ENCODE measurements around the gene RAB36. TPM values are rescaled to one million over a fixed set of nuclear protein-coding genes. Genes with fewer than 3 reads are reported as not detected.

Gene RAB36
- total and polyA plus RNA-seq, 9 of the 15 experiments (the other 6 are each of a cell fraction or from before 2014, with no cell fraction given) = 0.04 to 0.50 (median 0.08) TPM; not detected in 3

- TF ChIP-seq MYBL2 (IDR thresholded peaks at IDR 0.05; ENCODE audit: low read depth) = no peak
- no peak for TF ChIP-seq MYBL2 (CRISPR knock-in tag; IDR thresholded peaks at IDR 0.05; ENCODE audit: borderline replicate concordance)
- peak in 1 of 2 experiments; percentile 75; a peak in 1 of 4 replicates for TF ChIP-seq MCM7 (IDR thresholded peaks at IDR 0.05)
- no peak for TF ChIP-seq TAF15 (IDR thresholded peaks at IDR 0.05; ENCODE audit: low read depth, low read length)
Measured at GRCh38 chr22:23105304-23105703, 40.0 kb upstream of the RAB36 start (continued).

GRCh38 chr22:23105919-23106318 lies 39.4 kb upstream of the RAB36 start:
- POLR2A ChIA-PET = interaction anchor here (1.0 to 19.9 kb wide), 9 partner anchors 9 to 361 kb away, joined by 3 to 414 read pairs (median 16); partner anchors contain the start of gene GNAZ
- no peaks in the 10 kb centered on the region for H3K9me3 ChIP-seq (replicated peaks; ENCODE audit: control insufficient read depth, insufficient read depth, low read depth, low read length)
- in situ Hi-C loops (cut with MboI) (no loop called here), intact Hi-C loops (cut with micrococcal nuclease) (no loop called here)
- H3K9ac ChIP-seq (ENCODE audit: insufficient read depth in 1 of 2, low read depth in 2 of 2, low read length in 2 of 2) = peak overlapping the region in 1 of 2 experiments; percentile 33; a peak in 2 of 4 replicates
- 2% methylated on average over 5 of the region's 5 CpGs for whole genome bisulfite sequencing (ENCODE audit: insufficient coverage, low coverage, missing lambda C conversion rate)
- CTCF ChIA-PET (ENCODE audit: low intra/inter-chr PET ratio) = interaction anchor here (0.5 to 1.1 kb wide), 3 partner anchors 14 to 430 kb away, joined by 3 read pairs; no protein-coding TSS in a partner anchor
- DNase-seq (ENCODE audit: extremely low read depth in 1 of 4, low spot score in 3 of 4) = peak in 1 of 4 experiments; percentile 65
- no peak for FAIRE-seq
- H3K4me1 ChIP-seq (replicated peaks in 1 of 2; ENCODE audit: control insufficient read depth in 2 of 2, insufficient read depth in 2 of 2, low read length in 2 of 2) = peaks cover 0 to 33% of the 10 kb centered on the region in 2 experiments; a peak in 2 of 5 replicates
- peaks cover 99% of the 10 kb centered on the region for H4K20me1 ChIP-seq (replicated peaks; ENCODE audit: control insufficient read depth, insufficient read depth, low read length)
- no peaks in the 10 kb centered on the region for H3K36me3 ChIP-seq (ENCODE audit: control insufficient read depth, insufficient read depth, low read length)
- no peak overlapping the region for H3K4me2 ChIP-seq (ENCODE audit: insufficient read depth, low read length)
- no peak overlapping the region for H3K27ac ChIP-seq (ENCODE audit: extremely low read depth, low read depth, low read length)
- no peak overlapping the region for H3K4me3 ChIP-seq
- H3K9me1 ChIP-seq (ENCODE audit: control insufficient read depth, insufficient read depth, low read length) = peaks cover 20% of the 10 kb centered on the region
- H3K27me3 ChIP-seq (ENCODE audit: control insufficient read depth in 2 of 2, insufficient read depth in 2 of 2, low read length in 2 of 2) = peaks cover 70 to 100% of the 10 kb centered on the region in 2 experiments
- no peak for ATAC-seq
- H2AFZ ChIP-seq (ENCODE audit: low read depth, low read length) = no peak overlapping the region
- BruUV-seq (replicated peaks) = no TSS peak
- no peaks in the 10 kb centered on the region for H3K79me2 ChIP-seq (ENCODE audit: control insufficient read depth, insufficient read depth, low read length)
- TF ChIP-seq CBFA2T2 (conservative IDR thresholded peaks at IDR 0.05) (peak; percentile 90), PRDM10 (IDR thresholded peaks at IDR 0.05; ENCODE audit: partially characterized antibody) (peak; percentile 3), PRPF4 (IDR thresholded peaks at IDR 0.05; ENCODE audit: insufficient read depth, low read depth, low read length, poor library complexity, severe bottlenecking) (no peak), BHLHE40 (IDR thresholded peaks at IDR 0.05; ENCODE audit: low read length) (peak; percentile 90), ZNF639 (CRISPR knock-in tag; conservative IDR thresholded peaks at IDR 0.05 in 1 of 2, IDR thresholded peaks at IDR 0.05 in 1 of 2) (0 out of 4 replicates have a peak, but pooled peaks of 1 of the 2 experiments have one; percentile 82), SLC30A9 (CRISPR knock-in tag; IDR thresholded peaks at IDR 0.05) (no peak), PRMT5 (CRISPR knock-in tag; IDR thresholded peaks at IDR 0.05) (peak; percentile 72; the same call in 1 of the 2 replicates), ATF1 (CRISPR knock-in tag; IDR thresholded peaks at IDR 0.05) (peak; percentile 27; the same call in 1 of the 2 replicates), ATF1 (tag; IDR thresholded peaks at IDR 0.05) (no peak), SRF (CRISPR knock-in tag; IDR thresholded peaks at IDR 0.05) (0 out of 4 replicates have a peak, but pooled peaks of 1 of the 2 experiments have one; percentile 9), POLR2A (conservative IDR thresholded peaks at IDR 0.05) (no peak), USF2 (CRISPR knock-in tag; IDR thresholded peaks at IDR 0.05) (peak; percentile 96)

All from K562 (cell line).